ENCODE data around the gene ATP6V1A. TPM values are rescaled to one million over a fixed set of nuclear protein-coding genes. Genes with fewer than 3 reads are reported as not detected.
A peak's percentile ranks its signal among the peaks of the same experiment; 100 is the strongest.

Gene ATP6V1A
- total RNA-seq, 1 experiment from 2014 or later = 73.4 TPM

GRCh38 chr3:113731694-113732093 lies 15.1 kb upstream of the ATP6V1A start:
- Histone ChIP-seq H3K4me2 (ENCODE audit: insufficient read depth, insufficient read length, low read length) (no peak overlapping the region), H3K4ac (ENCODE audit: low read depth, low read length) (no peak overlapping the region), H2BK12ac (ENCODE audit: insufficient read length, low read depth, low read length) (no peak overlapping the region), H3K9me3 (ENCODE audit: control insufficient read depth, low read depth, low read length) (no peaks in the 10 kb centered on the region), H2BK5ac (ENCODE audit: insufficient read length, low read length) (no peak overlapping the region), H3K23ac (ENCODE audit: insufficient read length, low read depth, low read length) (no peak overlapping the region), H3T11ph (ENCODE audit: low read length) (no peak overlapping the region), H4K20me1 (ENCODE audit: control insufficient read depth, insufficient read depth, insufficient read length) (no peaks in the 10 kb centered on the region), H3K79me1 (ENCODE audit: insufficient read depth, low read depth, low read length, poor library complexity, severe bottlenecking) (no peaks in the 10 kb centered on the region), H3K56ac (ENCODE audit: insufficient read length, low read depth, low read length) (no peak overlapping the region), H4K8ac (replicated peaks; ENCODE audit: insufficient read length, low read depth, low read length) (no peak overlapping the region), H3K27ac (ENCODE audit: insufficient read length, low read depth, low read length) (no peak overlapping the region), H2AFZ (ENCODE audit: low read length) (no peak overlapping the region), H3K14ac (ENCODE audit: insufficient read depth, low read length) (no peak overlapping the region), H3K18ac (ENCODE audit: insufficient read length, low read depth, low read length) (no peak overlapping the region), H3K79me2 (ENCODE audit: insufficient read depth, low read length) (peaks cover 42% of the 10 kb centered on the region; the same call in 1 of the 2 replicates), H3K4me1 (ENCODE audit: insufficient read depth, low read length) (no peaks in the 10 kb centered on the region; the same call in 1 of the 2 replicates), H3K27me3 (ENCODE audit: insufficient read depth, low read length) (no peaks in the 10 kb centered on the region), H3K23me2 (ENCODE audit: insufficient read length, low read depth, low read length, poor library complexity, severe bottlenecking) (no peaks in the 10 kb centered on the region), H2BK120ac (ENCODE audit: low read depth, low read length, poor library complexity, severe bottlenecking) (no peak overlapping the region), H2BK20ac (ENCODE audit: low read depth, low read length, poor library complexity, severe bottlenecking) (no peak overlapping the region), H2BK15ac (ENCODE audit: low read depth, low read length) (no peak overlapping the region), H3K9ac (ENCODE audit: extremely low read depth, insufficient read length, low read length) (no peak overlapping the region), H4K5ac (ENCODE audit: insufficient read length, low read depth, low read length) (no peak overlapping the region), H4K91ac (ENCODE audit: insufficient read length, low read depth, low read length) (no peak overlapping the region), H2AK5ac (ENCODE audit: insufficient read length, low read length) (no peak overlapping the region)
- H3K9me3 Mint-ChIP-seq = no peaks in the 10 kb centered on the region
- no peaks in the 10 kb centered on the region for H3K27me3 Mint-ChIP-seq (ENCODE audit: low read depth)
- no peak for DNase-seq
- H3K4me1 Mint-ChIP-seq = peaks cover 36 to 38% of the 10 kb centered on the region in 2 experiments
- H3K4me3 Mint-ChIP-seq = no peak overlapping the region
- WGBS (ENCODE audit: extremely low coverage, insufficient read length, low lambda C conversion rate) = no CpG with 5 or more reads among the region's 4 CpGs
- H3K36me3 Mint-ChIP-seq (ENCODE audit: insufficient read depth in 1 of 3, low read depth in 3 of 3) = peaks cover 6 to 31% (median 13%) of the 10 kb centered on the region in 3 experiments; a peak in 6 of 7 replicates
- TF ChIP-seq CTCF (conservative IDR thresholded peaks at IDR 0.05) = no peak
- peak overlapping the region in 1 of 3 experiments; percentile 53; a peak in 2 of 7 replicates for H3K27ac Mint-ChIP-seq
